HG03060 (cell line): ENCODE data around the gene LYG1.
"Not testable (repeated sequence)": the region's sequence is repeated elsewhere in the genome, so short reads cannot be mapped to it uniquely, and the experiment has no call there.

Experiments used
- ATAC-seq: cut with Tn5 transposase; IDR thresholded peaks from one replicate; pipeline ENCODE4 v1.9.1; 2021; ENCODE audit warnings: low read depth, moderate number of reproducible peaks; ENCODE audit not compliant: unreplicated experiment

Gene LYG1

DNA sequence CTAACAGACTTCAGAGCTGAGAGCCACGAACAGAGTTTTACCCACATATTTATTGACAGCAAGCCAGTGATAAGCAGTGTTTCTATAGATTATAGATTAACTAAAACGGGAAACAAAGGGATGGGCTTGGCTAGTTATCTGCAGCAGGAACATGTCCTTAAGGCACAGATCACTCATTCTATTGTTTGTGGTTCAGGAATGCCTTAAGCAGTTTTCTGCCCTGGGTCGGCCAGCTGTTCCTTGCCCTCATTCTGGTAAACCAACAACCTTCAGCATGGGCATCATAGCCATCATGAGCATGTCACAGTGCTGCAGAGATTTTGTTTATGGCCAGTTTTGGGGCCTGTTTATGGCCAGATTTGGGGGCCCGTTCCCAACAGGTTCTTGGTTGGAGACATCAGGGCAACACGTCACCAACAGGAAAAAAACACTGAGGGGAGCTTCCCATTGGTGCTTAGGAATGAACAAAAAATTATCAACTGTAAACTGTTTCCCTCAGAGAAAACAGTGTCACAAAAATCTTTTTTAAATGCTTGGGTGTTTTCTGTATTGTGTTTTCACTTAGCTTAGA lies 22.7 kb downstream of the LYG1 start:
- not testable (repeated sequence) for ATAC-seq

DNA sequence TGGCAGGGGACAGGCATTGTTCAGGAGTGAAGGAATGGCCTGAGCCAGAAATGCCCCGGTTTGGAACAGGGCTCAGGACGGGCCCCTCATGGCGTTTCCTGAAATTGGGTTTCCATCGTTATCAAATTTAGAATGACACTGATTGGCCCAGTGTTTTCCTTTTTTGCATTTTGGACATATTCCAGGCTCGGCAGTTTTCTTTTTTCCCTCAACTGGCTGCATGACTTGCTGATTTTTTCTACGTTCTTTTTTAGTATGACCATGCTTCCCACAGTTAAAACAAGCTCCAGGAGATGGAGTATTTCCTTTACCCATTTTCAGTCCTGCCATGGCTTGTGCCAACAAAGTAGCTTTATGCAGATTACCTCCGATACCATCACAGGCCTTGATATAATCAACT lies 25.1 kb downstream of the LYG1 start:
- ATAC-seq = no peak

DNA sequence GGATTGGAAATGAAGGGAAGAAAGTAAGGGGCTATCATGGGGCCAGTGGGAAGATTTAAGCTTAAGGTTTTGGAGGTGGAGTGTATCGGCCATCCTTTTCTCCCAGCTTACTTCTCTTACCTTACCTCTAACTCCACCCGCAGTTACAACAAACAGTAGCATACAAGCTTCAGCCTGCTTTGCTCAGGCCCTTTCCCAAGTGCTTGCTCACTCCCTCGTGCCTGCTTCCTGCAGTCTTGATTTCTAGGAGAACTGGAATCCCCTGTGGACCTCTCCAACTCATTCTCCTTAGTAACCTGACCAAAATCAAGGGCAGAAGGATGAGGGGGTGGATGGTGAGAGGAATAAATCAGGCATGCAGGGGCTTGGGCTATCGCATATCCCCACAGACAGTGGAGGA lies 39.8 kb downstream of the LYG1 start:
- ATAC-seq = no peak

DNA sequence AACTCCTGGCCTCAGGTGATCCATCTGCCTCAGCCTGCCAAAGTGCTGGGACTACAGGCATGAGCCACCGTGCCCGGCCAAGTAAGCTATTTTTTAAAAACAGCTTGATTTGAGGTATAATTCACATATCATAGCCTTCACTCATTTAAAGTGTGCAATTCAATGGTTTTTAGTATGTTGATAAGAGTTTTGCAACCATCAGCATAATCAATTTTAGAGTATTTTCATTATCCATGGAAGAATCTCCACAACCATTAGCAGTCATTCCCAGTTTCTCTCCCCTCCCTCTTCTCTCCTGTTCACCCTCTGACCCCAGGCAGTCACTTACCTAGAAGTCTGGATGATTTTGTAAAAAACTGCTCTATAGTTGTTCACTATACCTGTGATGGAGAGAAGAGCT lies 40.8 kb downstream of the LYG1 start:
- no peak for ATAC-seq

DNA sequence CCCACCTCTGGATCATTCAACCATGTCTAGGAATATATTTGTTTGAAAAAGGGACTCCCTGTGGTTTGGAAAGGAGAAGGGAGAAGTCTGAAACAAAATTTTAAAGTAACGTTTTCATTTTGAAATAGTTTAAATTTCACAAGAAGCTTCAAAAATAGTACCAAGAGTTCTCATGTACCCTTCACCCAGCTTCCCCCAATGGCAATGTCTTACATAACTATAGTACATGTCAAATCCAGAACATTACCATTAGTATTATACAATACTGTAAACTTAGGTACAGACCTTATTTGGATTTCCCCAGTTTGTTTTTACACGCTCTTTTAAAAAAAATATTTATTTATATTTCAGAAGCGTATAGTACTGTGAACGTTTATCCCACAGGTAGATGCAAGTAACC lies 41.5 kb downstream of the LYG1 start:
- no peak for ATAC-seq

DNA sequence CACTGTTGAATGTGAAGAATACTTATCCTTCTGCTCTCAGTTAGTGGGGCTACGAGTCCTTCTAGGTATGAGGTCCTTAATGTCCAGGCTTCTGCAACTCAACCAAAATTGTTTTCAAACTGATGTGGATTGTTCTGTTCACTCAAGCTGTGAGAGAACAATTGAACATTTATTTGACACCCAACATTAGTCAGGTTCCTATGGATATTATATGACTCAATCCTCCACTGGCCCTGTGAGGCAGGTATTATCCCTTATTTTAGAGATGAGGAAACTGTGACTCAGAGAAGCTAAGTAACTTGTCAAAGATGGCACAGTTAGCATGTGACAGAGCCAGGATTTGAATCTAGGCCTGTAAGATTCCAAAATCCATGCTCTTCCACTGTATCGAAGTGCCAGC lies 44.3 kb downstream of the LYG1 start:
- no peak for ATAC-seq

DNA sequence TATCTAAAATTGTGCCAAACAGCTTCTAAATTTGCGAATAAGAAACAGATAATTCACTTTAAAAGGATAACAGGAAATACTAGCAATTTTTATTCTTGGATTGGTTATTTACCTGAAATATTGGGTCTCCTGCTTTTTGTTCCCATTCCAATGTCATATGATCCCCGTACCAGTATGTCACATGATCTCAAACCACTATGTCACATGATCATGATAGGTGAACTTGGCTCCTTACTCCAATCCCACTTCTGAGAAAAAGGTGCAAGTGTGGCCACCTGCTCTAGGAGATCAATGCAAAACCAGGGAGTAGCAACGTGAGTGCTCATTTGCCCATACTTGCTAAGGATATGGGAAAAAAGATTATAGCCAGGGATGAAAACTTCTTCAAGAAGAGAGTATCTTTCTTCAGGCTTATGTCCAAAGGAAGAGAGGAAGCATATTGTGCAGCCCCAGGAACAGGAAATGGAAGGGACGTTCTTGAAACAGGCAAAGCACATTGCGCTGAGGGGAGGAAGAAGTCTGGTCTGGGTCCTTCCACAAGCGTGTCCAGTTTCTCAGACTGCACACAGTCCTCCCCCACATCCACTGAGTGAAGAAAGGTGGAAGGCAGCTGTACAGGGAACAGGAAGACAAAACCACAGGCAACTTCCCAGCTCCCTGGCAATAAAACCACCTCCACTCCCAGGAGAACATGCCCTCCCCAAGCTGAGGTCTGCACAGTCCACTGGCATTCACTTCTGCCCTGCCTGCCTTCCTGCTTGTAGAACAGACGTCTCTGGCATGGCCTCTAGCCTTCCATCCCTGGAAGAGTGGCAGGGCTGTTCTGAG lies 45.3 kb downstream of the LYG1 start, which contains the start of gene LYG2:
Gene LYG2 (minus strand): TSS at position 176 of the 828 bp plus-strand sequence. CDS start 1,406 bp downstream, outside the sequence.
- no peak for ATAC-seq

DNA sequence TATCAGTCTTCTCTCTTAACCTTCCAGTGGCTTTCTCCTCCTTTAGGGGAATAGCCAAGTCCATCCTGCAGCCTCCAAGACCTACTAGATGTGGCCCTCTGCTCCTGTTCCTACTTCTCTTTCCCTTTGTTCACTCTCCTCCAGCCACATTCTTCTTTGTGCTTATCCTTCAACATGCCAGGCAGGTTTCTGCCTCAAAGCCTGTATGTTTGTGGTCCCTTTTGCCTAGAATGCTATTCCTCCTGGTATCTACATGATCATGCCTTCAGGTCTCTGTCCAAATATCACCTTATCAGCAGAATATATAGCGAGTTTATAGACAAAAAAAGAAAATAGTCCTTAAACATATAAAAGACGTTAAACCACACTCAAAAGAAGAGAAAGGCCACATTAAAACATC lies 51.0 kb downstream of the LYG1 start:
- ATAC-seq = no peak

DNA sequence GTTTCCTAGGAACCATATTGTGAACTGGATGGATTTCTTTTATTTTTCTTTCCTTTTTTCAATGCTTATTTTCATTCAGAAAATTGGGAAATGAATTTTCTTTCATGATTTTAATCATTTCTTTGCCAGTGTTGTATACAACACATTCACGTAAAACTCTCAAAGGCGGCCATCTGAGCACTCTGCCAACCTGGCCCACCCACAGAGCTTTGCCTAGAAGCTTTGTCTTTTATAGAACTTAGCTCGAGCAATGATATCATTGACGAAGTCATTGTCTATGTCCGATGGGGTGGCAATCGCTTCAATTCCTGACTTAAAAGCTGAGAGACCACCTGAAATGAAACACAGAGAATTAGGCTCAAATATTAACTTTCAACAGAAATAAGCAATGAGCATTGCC lies 58.8 kb downstream of the LYG1 start:
- ATAC-seq = no peak

DNA sequence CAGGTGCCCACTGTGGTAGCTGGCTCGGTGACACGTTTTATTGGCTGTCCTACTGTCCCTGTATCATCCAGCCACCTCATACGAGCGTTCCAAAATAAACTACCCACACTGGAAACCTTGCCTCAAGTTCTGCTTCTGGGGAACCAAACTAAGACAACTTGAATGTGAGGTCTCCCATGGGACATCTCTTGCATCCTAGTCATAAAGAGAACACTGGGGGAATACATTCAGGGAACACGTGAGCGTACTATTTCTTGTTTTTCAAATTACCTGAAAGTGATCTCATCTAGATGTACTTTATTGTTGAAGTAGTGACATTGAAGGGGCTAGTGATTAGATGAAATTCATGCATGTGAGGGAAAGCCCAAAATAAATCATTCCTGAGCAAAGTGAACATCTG lies 60.6 kb downstream of the LYG1 start:
- ATAC-seq = no peak

DNA sequence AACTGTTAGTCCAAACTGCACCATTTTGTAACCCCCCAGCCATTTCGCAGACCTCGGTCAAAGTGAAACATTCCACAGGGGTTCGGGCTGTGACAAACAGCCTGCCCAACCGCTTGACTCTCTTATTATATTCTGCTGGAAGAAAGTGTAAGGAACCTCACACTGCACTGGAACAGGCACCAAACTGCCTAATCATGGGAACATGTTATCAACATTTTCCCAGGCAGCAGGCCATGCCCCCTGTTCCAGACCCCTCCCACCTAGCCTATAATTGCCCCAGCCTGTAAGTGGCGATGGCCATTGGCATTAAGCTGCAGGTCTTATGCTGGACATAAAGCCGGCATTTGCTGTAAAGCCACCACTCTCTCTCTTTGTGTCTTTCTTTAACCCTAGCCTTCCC lies 62.4 kb downstream of the LYG1 start:
- ATAC-seq = no peak
